HepG2 (cell line): ENCODE data around the gene PLB1. TPM values are rescaled to one million over a fixed set of nuclear protein-coding genes. Genes with fewer than 3 reads are reported as not detected.

Experiments used
- ATAC-seq: fragments of 200-7000 bp; cut with Tn5 transposase; 3 replicates; pipeline ENCODE4 v1.9.1; 2020; ENCODE audit warnings: mild to moderate bottlenecking, moderate library complexity
- BruUV-seq: library from RNA; stranded (reverse); fragments of 400-500 nt; replicated peaks from 2 replicates; lab custom pipeline; 2021; lab: Mats Ljungman, UMichigan
- CTCF ChIA-PET: fragments of 300-600 bp; formaldehyde crosslinking; extraction: SDS; loops from one replicate; lab custom pipeline; 2021; ENCODE audit warnings: low total read pairs, inconsistent platforms, low intra/inter-chr PET ratio; lab: Yijun Ruan, JAX
- POLR2A ChIA-PET: fragments of 350-600 bp; sonication (Branson Sonifier 250); formaldehyde crosslinking; loops from one replicate; lab custom pipeline; 2020; ENCODE audit warnings: antibody characterized with exemption, inconsistent platforms; lab: Yijun Ruan, JAX
- DNase-seq: peaks from one replicate; pipeline ENCODE4 v3.0.0-alpha.2; 2015; ENCODE audit warnings: low spot score
- FAIRE-seq: peaks from 3 replicates; lab custom pipeline; 2011; peaks lifted over from hg19 to GRCh38; lab: Jason Lieb, UNC
- H2AFZ ChIP-seq: one replicate; pipeline ENCODE4 v1.6.1; 2011; ENCODE audit warnings: low read length, inconsistent platforms
- H3K27ac ChIP-seq: fragments of 300-600 bp; 3 replicates; pipeline ENCODE4 v1.8.0; 2011; ENCODE audit warnings: mixed run types, mild to moderate bottlenecking, mixed read lengths, low read length, inconsistent platforms; ENCODE audit not compliant: insufficient read depth; ENCODE audit errors: extremely low read length
- H3K27me3 ChIP-seq, 2 experiments: fragments of 200-600 bp in 1 of 2; 2 replicates in 1 of 2; 3 replicates in 1 of 2; pipeline versions ENCODE4 v1.6.0 to v1.8.0; 2011; ENCODE audit warnings: low read length in 2 of 2, mild to moderate bottlenecking in 2 of 2, moderate library complexity in 2 of 2, inconsistent platforms in 1 of 2; ENCODE audit not compliant: insufficient read depth in 2 of 2, control insufficient read depth in 1 of 2
- H3K36me3 ChIP-seq, 2 experiments: fragments of 200-600 bp in 1 of 2; replicated peaks in 1 of 2; 2 replicates in 1 of 2; 3 replicates in 1 of 2; pipeline versions ENCODE4 v1.5.1 to v1.8.0; 2011; ENCODE audit warnings: low read length in 2 of 2, inconsistent platforms in 1 of 2; ENCODE audit not compliant: insufficient read depth in 2 of 2, control insufficient read depth in 1 of 2
- H3K4me1 ChIP-seq: 2 replicates; pipeline ENCODE4 v1.5.1; 2012; ENCODE audit warnings: low read length, inconsistent platforms; ENCODE audit not compliant: insufficient read depth
- H3K4me2 ChIP-seq: 2 replicates; pipeline ENCODE4 v1.6.0; 2011; ENCODE audit warnings: low read depth, low read length, inconsistent platforms
- H3K4me3 ChIP-seq, 3 experiments: fragments of 200-600 bp in 1 of 3; sonication (generic), shearing (Covaris generic) in 1 of 3; replicated peaks in 1 of 3; 2 replicates each; pipeline ENCODE4 v1.5.1; 2011 to 2016; ENCODE audit warnings: low read length in 3 of 3, inconsistent platforms in 2 of 3, low read depth in 2 of 3, mild to moderate bottlenecking in 2 of 3, control low read depth in 1 of 3, mixed read lengths in 1 of 3; ENCODE audit not compliant: insufficient read depth in 1 of 3
- H3K79me2 ChIP-seq: one replicate; pipeline ENCODE4 v1.6.1; 2011; ENCODE audit warnings: low read length, inconsistent platforms; ENCODE audit not compliant: insufficient read depth
- H3K9ac ChIP-seq: 2 replicates; pipeline ENCODE4 v1.6.0; 2011; ENCODE audit warnings: mild to moderate bottlenecking, low read depth, low read length, inconsistent platforms; ENCODE audit not compliant: insufficient read depth
- H3K9me3 ChIP-seq: 2 replicates; pipeline ENCODE4 v1.5.1; 2012; ENCODE audit warnings: mild to moderate bottlenecking, low read length
- H4K20me1 ChIP-seq: 2 replicates; pipeline ENCODE4 v1.6.0; 2011; ENCODE audit warnings: inconsistent platforms, mild to moderate bottlenecking, low read length, moderate library complexity; ENCODE audit not compliant: insufficient read depth
- ATAD3A ChIP-seq: sonication (generic); formaldehyde crosslinking; IDR thresholded peaks from 2 replicates; pipeline ENCODE4 v1.4.0; 2020; ENCODE audit warnings: missing genetic modification reagents
- ATF7 ChIP-seq, 2 experiments: fragments of 450-650 bp in 1 of 2; sonication (generic) in 1 of 2; formaldehyde crosslinking in 1 of 2; IDR thresholded peaks; 2 replicates each; pipeline versions ENCODE4 v1.4.0 to v1.6.1; 2016 to 2020; ENCODE audit warnings: antibody characterized with exemption in 1 of 2, mild to moderate bottlenecking in 1 of 2, missing genetic modification reagents in 1 of 2
- DBP ChIP-seq: sonication (generic); formaldehyde crosslinking; IDR thresholded peaks from 2 replicates; pipeline ENCODE4 v1.4.0; 2020; ENCODE audit warnings: missing genetic modification reagents; ENCODE audit errors: not compliant biosample characterization
- EED ChIP-seq: sonication (generic); formaldehyde crosslinking; IDR thresholded peaks from 2 replicates; pipeline ENCODE4 v1.5.0; 2020; ENCODE audit warnings: mild to moderate bottlenecking, missing genetic modification reagents
- HOXA3 ChIP-seq: sonication (generic); formaldehyde crosslinking; IDR thresholded peaks from 2 replicates; pipeline ENCODE4 v1.5.0; 2020; ENCODE audit warnings: missing genetic modification reagents
- KIAA2018 ChIP-seq: sonication (generic); formaldehyde crosslinking; IDR thresholded peaks from 2 replicates; pipeline ENCODE4 v1.5.0; 2020; ENCODE audit warnings: mild to moderate bottlenecking, missing genetic modification reagents, borderline replicate concordance
- SIN3B ChIP-seq: fragments of 150-350 bp; IDR thresholded peaks from 2 replicates; pipeline ENCODE4 v1.6.1; 2014; ENCODE audit warnings: low read length
- ZNF234 ChIP-seq: sonication (generic); formaldehyde crosslinking; conservative IDR thresholded peaks from 2 replicates; pipeline ENCODE4 v1.5.1; 2020; ENCODE audit warnings: mild to moderate bottlenecking, missing genetic modification reagents
- ZNF251 ChIP-seq: sonication (generic); formaldehyde crosslinking; IDR thresholded peaks from 2 replicates; pipeline ENCODE4 v1.9.0; 2021; ENCODE audit warnings: mild to moderate bottlenecking, missing genetic modification reagents
- ZNF768 ChIP-seq: sonication (generic); formaldehyde crosslinking; IDR thresholded peaks from 2 replicates; pipeline ENCODE4 v1.4.0; 2020; ENCODE audit warnings: missing genetic modification reagents
- ZNF879 ChIP-seq: sonication (generic); formaldehyde crosslinking; IDR thresholded peaks from 2 replicates; pipeline ENCODE4 v1.8.1; 2023; ENCODE audit warnings: missing genetic modification reagents
- WGBS: methylation state at CpG from one replicate; pipeline ENCODE4 v1.1.6; 2017; ENCODE audit warnings: low lambda C conversion rate; 5-methylcytosine and 5-hydroxymethylcytosine counted together
- in situ Hi-C: cut with HindIII; loops from 2 replicates; pipeline ENCODE4 v1.10.0; 2017; ENCODE audit warnings: low pct_unique_long_range_greater_than_20kb; ENCODE audit not compliant: extremely low pct_ligation_motif_present
- intact Hi-C: fragments of 100-400 bp; cut with micrococcal nuclease; formaldehyde crosslinking; loops from one replicate; pipeline ENCODE4 v1.10.0; 2022; ENCODE audit not compliant: unreplicated experiment
- polyA plus RNA-seq, 8 experiments: library from polyadenylated mRNA; depleted of rRNA in 3 of 8; stranded (reverse) in 7 of 8; unstranded in 1 of 8; fragments of >200 nt; fragmentation: Illumina TruSeq in 4 of 8; extraction: Trizol in 4 of 8; gene quantifications; 2 replicates each; pipeline versions ENCODE4 v1.2.1 to v1.2.3, GENCODE V29; 2011 to 2016; ENCODE audit warnings: low read depth in 4 of 8, missing spikeins in 1 of 8, mixed read lengths in 1 of 8; ENCODE audit not compliant: insufficient read depth in 1 of 8
- total RNA-seq, 5 experiments: library from RNA; depleted of rRNA; stranded (reverse); fragments of >200 nt; fragmentation: Illumina TruSeq; extraction: Trizol; gene quantifications; 2 replicates each; pipeline ENCODE4 v1.2.3, GENCODE V29; 2016; ENCODE audit warnings: low read depth in 1 of 5
- TF ChIP-seq, protein P1 (sequence below): sonication (generic); formaldehyde crosslinking; conservative IDR thresholded peaks from 2 replicates; pipeline ENCODE4 v1.4.0; 2020; ENCODE audit warnings: missing genetic modification reagents
- TF ChIP-seq, protein P2 (sequence below): sonication (generic); formaldehyde crosslinking; IDR thresholded peaks from 2 replicates; pipeline ENCODE4 v1.9.0; 2021; ENCODE audit warnings: missing genetic modification reagents, mild to moderate bottlenecking, borderline replicate concordance

The PLB1 gene
- total and polyA plus RNA-seq, 2 of the 13 experiments (the other 11 are each of a cell fraction or from before 2014, with no cell fraction given) = 0.20 to 1.8 TPM

DNA sequence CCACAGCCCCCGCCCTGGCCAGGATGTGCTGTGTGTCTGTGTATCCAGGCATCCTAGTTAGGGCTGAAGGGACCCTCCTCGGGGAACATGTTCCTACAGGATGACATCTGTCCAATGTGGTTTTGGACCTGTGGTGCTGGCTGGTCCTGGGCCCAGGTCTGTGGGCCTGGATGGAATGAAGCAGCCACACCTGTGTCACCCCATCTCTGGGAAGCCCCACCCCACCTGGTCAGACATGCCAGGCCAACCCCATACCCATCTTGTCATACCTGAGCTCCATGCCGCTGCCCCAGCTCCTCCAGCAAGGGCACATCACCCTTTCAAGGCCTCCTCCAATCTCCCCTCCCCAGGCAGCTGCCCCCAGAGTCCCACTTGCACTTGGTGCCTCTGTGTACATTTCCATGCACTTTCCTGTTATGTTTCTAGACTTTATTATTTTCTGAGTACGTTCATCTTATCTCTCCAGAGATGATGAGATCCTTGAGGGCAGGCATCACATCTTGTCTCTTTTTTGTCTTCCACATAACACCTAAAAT lies 24.1 kb upstream of the PLB1 start:
- CTCF ChIA-PET = no interaction called here
- Histone ChIP-seq H3K4me2 (no peak overlapping the region), H3K4me3 (no peak overlapping the region), H3K27ac (no peak overlapping the region), H4K20me1 (no peaks in the 10 kb centered on the region), H3K4me1 (peaks cover 14% of the 10 kb centered on the region), H2AFZ (no peak overlapping the region), H3K9ac (no peak overlapping the region), H3K9me3 (no peaks in the 10 kb centered on the region), H3K27me3 (peaks cover 1 to 12% of the 10 kb centered on the region in 2 experiments; a peak in 1 of 5 replicates), H3K36me3 (no peaks in the 10 kb centered on the region), H3K79me2 (no peaks in the 10 kb centered on the region)
- POLR2A ChIA-PET = no interaction called here
- no peak for FAIRE-seq
- ATAC-seq = no peak
- WGBS = 15% methylated on average over 4 of the region's 4 CpGs
- BruUV-seq = no TSS peak
- intact Hi-C loops = no loop called here
- in situ Hi-C loops = no loop called here
- DNase-seq = no peak
- TF ChIP-seq ZNF234 (no peak), ATF7 (IDR thresholded peaks at IDR 0.05) (no peak), ATF7 (CRISPR knock-in tag; IDR thresholded peaks at IDR 0.05) (no peak), KIAA2018 (CRISPR knock-in tag) (no peak), DBP (CRISPR knock-in tag) (no peak), HOXA3 (no peak), EED (CRISPR knock-in tag) (no peak), ZNF251 (CRISPR knock-in tag) (no peak), ZNF879 (CRISPR knock-in tag) (no peak), ATAD3A (CRISPR knock-in tag) (no peak), ZNF768 (CRISPR knock-in tag) (no peak), SIN3B (no peak)
- TF ChIP-seq, protein P1, sequence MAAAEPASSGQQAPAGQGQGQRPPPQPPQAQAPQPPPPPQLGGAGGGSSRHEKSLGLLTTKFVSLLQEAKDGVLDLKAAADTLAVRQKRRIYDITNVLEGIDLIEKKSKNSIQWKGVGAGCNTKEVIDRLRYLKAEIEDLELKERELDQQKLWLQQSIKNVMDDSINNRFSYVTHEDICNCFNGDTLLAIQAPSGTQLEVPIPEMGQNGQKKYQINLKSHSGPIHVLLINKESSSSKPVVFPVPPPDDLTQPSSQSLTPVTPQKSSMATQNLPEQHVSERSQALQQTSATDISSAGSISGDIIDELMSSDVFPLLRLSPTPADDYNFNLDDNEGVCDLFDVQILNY (CRISPR knock-in tag) = no peak
- TF ChIP-seq, protein P2, sequence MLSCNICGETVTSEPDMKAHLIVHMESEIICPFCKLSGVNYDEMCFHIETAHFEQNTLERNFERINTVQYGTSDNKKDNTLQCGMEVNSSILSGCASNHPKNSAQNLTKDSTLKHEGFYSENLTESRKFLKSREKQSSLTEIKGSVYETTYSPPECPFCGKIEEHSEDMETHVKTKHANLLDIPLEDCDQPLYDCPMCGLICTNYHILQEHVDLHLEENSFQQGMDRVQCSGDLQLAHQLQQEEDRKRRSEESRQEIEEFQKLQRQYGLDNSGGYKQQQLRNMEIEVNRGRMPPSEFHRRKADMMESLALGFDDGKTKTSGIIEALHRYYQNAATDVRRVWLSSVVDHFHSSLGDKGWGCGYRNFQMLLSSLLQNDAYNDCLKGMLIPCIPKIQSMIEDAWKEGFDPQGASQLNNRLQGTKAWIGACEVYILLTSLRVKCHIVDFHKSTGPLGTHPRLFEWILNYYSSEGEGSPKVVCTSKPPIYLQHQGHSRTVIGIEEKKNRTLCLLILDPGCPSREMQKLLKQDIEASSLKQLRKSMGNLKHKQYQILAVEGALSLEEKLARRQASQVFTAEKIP (CRISPR knock-in tag) = no peak
